ENCODE results near the gene LAG3.

LAG3 gene

DNA sequence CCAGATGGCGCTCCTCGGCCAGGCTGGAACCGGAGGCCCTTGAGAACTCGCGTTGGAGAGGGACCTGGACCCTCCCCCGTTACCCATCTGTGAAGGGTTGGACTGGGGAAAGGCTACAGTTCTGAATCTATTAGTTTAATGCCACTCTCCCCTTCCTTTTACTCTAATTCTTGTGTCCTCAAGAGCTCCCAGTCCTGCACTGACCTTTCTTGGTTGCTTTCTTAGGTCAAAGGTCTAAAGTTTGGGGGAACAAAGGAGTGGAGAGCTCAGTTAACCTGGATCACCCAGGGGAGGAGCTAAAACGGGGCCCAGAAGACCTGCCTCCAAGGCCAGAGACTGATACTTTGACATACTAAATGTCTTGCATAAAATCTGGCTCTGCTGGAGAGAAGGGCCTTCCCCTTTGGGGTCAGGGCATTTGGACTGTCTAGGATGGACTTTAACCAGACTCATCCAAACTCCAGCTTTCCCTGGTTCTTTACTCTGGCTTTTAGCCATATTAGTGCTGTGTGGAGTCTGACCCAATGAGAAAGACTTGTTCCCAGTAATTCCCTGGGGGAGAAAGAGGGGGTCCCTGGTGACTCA is 18.5 kb upstream of the LAG3 start:
- DNase-seq (ENCODE audit: low read depth), result no peak

DNA sequence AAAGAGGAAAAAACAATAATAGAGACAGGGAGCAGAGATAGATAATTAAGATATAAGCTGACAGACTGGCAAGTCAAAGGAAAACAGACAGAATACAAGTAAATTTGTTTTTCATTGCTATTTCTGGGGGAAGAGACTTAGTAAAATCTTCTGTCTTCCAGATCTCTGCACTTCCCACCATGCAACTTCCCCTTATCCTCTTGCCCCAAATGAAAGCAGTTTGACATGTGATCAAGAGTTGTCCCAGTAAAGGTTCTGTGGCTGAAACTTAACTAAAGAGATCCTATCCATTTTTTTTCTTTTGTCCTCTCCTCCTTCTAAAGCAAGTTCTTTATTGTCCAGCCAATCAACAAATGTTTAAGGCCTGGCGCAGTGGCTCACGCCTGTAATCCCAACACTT is 17.9 kb upstream of the LAG3 start:
- DNase-seq (ENCODE audit: low read depth), result no peak

DNA sequence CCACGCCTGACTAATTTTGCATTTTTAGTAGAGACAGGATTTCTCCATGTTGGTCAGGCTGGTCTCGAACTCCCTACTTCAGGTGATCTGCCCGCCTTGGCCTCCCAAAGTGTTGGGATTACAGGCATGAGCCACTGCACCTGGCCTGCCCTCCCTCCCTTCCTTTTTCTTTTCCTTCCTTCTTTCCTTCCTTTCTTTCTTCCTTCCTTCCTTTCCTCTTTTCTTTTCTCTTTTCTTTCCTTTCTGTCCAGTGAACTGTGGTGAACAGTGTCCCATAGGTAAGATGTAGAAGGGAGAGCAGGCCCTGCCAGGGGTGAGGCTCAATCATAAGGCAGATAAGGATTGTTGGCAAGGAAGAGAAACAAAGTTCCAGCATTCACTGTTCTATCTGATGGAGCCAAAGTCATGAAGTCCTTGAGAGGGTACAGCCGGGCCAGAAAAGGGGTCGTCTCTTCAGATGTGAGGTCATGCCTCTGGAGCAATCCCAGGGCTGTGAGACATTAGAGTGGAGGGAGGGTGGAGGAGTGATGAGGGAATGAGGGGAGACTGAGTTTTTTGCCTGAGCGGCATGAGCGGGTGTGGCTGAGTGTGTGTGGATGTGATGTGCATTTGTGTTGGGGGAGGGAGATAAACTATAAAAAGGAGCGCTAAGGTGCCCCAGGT is 15.2 kb upstream of the LAG3 start:
- no peak for DNase-seq (ENCODE audit: low read depth)

DNA sequence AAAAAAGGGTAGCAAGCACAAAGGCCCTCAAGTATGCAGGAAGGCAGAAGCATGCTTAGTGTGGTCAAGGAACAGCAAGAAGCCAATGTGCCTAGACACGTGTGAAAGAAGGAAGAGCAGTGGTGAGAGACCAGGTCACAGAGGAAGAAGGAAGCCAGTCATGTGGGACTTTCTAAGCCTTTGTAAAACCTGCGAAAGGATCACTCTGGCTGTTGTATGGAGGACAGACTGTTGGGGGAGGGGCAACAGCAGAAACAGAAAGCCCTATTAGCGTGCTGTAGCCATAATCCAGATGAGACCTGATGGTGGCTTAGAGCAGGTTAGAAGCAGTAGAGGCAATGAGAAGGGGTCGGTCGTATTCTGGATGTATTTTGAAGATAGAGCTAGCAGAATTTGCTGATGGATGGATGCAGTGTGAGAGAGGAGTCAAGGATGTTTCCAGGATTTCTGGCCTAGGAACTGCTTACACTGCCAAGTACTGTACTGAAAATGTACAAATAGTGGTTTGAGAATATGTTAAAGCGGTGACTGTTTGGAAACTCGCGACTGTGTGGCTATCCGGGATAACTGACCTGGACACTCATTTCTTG is 13.7 kb upstream of the LAG3 start:
- DNase-seq (ENCODE audit: low read depth), result no peak

DNA sequence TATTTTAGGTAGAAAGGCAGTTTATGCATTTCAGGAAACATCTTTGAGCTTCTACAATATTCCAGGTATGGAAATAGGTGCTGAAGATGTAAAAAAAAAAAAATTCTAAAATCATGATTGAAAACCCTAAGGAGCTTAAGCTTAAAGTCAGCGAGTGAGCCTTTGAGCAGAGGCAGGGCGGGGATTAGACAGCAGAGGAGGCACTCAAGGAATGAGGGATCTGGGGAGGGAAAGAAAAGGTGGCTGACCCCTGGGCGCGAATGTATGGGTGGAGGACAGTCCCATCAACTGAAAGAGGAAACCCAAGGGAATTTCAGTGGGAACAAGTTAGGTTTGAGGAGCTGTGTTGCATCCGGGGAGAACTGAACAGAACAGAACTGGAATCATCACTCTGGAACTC is 12.6 kb upstream of the LAG3 start:
- no peak for DNase-seq (ENCODE audit: low read depth)

DNA sequence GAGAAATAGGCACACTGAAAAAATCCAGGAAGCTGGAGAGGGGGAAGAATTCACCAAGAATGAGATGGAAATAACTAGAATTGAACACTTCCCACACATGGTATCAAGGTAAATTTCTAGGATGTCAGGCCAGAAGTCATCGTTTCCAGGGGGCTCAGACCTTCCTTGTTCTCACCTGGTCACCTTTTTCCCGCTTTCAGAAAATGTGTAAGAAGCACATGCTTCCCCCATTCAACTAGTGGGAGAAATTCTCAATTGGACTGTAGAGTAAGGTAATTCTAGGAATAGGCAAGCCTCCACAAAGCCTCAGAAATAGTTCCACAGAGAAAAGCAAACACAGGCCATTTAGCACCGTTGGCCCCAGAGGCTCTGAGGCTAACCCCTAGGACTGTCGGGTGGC is 8.9 kb upstream of the LAG3 start:
- no peak for DNase-seq (ENCODE audit: low read depth)

DNA sequence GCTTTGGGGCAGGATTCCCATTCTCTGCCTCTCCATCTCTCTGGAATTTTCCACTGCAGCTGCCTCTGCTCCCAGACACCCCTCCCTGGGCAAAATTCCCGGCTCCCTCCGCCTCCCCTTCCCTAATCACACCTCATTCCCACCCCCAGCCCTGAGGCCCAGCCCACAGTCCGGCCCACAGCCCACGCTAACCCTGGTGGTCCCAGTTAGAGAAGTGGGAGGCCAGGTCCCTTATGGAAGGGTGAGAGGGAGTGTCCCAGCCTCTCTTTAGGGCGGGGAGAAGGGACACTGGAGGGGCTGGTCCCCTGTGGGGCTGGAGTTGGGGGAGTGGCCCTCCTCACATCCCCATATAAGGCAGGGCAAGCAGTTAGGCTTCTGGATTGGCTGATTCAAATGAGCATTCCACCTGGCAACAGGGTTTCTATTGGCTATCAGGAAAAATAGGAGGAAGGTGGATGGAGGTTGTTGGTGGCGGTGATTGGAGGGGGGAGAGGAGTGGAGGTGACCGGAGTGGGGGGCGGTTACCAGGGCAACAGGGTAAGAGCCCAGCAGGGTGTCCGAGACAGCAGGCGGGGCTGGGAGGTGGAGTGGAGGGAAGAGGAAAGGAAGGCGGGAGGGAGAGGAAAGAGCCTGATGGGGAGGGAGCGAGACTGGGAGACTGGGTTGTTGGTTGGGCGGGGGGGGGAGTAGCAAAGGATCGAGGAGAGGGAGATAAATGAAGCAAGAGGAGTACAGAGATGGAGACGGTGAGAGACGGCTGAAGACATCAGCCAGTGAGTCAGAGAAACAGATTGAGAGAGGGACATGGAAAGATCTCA is 8.1 kb upstream of the LAG3 start:
- peak; percentile 98 for DNase-seq (ENCODE audit: low read depth)

DNA sequence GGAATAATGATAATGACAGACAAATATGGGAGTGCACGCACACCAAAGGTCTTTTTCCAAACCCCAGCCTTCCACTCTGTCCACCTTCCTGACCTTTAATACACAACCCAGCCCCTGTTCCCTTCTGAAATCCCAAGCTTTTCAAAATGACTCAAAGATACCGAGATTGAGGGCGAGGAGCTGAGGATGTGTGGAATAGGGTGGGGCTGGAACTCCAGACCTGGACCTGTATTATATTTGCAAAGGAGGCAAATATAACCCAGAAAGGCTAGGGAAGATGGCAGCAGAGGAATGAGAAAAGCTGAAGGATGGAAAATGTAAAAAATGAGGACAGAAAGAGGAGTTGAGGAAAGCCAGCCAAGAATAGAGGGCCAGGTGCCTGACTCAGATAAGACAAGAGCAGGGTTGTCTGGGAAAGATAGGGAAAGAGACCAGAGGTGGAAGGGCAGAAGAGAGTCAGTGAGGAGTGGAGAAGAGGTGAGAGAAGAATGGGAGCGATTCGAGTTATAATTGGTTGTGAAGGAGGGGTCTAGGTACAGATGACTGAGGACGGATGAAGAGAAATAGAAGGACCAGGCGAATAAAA is 7.2 kb upstream of the LAG3 start:
- DNase-seq (ENCODE audit: low read depth), result no peak

DNA sequence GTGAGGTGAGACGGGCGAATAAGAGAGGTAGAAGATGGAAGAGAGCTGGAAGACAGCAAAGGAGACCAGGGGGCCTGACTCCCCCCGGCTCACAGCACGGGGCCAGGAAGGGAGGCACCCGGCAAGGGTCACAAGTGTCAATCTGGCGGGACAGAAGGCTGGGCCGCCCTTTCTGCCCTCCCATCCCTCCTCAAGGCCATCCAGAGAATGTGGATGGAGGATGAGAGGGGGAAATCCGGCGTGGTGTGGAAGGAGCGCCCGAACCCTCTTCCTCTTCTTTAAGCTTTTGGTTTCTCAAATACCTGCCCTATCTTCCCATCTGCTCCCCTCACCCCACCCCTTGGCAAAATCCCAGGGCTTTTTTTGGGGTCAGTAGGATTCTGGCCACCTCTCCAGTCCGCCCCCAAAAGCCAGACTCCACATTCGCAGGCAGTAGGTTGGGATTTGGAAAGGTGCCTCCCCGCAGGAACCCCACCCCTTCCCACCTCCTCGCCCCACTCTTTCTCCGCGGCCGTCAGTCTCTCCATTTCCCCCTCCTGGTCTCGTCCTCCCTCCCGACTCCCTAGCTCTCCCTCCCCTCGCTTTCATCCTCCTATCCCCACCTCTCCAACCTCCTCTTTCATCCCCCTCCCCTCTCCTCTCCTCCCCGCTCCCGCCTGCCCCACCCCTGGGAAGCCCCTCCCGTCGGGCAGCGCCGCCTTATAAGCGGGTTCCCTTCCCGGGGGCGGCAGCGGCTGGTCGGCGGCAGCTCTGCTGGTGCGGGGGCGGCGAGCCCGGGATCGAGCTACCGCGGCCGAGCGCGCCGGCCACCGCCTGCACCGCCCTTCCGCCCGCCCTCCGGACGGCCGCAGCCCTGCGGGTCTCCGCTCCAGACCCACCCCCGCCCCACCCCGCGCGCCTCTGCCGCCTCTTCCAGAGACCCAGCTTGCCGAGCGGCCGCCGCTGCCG is 6.4 kb upstream of the LAG3 start, which contains the start of gene PTMS:
PTMS (plus strand) TSS at position 730 of the 948 bp plus-strand sequence. CDS start 343 bp downstream, outside the sequence.
- DNase-seq (ENCODE audit: low read depth), result peak; percentile 73

DNA sequence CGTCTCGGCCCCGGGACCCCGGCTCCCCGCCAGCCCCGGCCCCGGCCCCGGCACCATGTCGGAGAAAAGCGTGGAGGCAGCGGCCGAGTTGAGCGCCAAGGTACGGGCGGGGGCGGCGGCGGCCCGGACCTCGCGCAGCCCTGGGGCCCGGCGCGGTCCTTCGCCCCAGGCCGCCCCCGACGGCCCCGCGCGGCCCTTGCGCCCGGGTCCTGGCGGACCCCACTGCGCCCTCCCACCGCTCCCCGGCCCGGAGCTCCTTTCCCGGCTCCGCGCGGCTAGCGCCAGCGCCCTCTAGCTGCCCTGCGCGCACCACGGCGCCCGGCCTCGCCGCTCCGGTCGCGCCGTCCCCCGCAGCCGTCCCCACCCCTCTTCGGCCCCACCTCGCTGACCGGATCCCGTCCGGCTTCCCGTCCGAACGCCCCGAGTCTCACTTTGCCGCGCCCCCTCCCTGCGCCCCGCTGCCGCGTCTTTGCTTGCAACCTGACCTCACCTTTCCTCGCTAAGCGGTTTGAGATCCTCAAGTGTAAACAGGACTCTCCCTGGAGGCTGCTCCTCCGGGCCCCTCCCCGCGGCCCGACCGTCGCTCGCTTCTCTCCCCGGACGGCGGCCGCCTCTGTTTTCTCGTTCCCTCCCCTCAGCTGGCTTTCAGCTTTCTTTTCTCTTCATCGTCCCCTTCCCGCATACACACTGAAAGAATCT is 5.5 kb upstream of the LAG3 start:
- DNase-seq (ENCODE audit: low read depth), result no peak

DNA sequence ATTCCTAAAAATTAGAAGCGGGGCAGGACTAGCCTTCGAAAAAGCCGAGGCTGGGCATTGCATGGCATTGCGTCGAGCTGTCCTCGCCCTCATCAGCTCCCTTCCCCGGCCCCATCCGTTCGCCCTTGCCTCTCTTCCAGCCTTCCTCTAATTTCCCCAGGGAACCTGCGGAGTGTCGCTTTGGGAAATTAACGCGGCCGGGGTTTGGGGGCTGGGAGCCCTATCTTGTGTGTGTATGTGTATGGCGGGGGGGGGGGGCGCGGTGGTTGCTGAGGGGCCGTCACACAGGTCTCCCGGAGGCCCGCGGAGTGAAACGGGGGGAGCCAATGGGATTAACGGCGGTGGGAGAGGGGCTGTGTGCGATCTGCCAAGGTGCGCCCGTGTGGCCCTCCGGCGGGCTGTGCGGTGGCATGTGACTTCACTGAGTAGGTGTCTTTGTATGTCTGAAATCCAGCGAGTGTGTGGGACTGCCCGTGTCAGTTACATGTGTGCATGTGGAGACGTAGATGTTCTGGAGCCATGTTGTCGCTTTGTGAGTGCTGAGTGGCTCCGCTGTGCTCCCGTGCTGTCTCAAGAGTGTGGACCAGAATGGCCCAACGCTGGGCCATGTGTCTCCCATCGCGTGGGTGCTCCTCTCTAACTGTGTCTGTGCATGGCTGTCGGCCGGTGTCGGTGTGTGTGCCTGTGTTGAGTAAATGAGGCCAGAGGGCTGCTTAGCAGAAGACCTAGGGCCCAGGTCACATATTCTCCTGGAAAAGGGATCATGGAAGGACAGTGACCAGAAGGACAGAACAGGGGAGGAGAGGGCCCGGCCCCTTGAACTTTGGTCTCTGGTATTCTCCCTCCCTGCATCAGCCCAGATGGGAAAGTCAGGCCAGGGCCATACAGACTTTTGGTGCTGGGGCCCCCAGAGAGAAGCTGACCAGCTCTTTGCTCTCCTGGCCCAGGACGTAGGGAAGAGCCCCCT is 4.7 kb upstream of the LAG3 start:
- DNase-seq (ENCODE audit: low read depth), result no peak

DNA sequence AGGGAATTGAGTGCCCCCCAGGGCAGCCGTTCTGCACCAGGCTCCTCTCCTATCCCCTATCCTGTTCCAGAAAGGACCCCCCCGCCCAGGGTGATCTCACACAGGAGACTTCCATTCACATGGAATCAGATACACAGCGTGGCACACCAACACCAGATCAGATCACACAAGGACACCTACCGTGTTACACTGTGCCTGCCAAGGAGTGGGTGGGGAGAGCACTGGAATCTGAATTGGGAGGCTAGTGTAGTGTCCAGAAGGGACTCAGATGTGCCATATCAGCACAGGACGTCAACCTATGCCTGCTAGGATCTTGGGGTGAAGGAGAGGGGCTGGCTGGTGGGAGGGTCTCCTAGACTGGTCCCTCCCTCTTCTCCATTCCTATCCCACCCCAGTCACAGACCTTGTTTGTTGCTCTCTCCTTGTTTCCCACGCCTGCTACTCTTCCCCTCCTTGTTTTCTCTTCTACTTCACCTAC is 3.8 kb upstream of the LAG3 start:
- DNase-seq (ENCODE audit: low read depth), result no peak

DNA sequence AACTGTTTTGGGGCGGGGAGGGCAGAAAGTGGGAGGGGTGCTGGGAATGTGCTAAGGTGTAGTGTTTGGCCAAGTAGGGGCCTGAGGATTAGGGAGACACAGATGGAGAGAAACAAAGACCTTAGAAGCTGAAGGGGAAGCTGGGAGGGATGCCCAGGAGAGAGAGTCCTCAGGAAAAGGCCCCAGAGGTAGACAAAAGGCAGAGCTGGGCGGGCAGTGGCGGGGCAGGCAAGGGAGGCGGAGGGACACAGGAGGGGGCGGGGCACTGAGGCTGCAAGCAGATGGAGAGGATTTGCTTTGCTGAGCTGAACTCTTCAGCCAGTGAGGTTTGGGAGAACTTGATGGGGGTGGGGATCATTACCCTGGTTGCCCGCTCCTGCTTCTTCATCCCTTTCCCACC is 3.3 kb upstream of the LAG3 start:
- no peak for DNase-seq (ENCODE audit: low read depth)

DNA sequence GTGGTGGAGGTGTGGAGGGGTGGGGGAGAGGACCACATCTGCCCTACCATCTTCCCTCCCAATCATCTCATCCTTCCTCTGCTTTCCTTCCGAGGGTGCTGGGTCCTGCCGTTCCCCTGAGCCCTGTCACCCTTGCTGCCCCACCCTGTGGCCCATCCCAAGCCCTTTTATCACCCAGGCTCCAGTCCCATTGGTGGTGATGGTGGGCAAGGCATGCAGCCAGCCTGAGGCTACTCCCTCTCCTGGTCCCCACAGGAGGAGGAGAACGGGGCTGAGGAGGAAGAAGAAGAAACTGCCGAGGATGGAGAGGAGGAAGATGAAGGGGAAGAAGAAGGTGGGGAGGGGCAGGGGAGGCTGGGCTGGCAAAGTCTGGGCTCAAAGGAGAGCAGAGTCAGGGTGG is 2.7 kb upstream of the LAG3 start:
- no peak for DNase-seq (ENCODE audit: low read depth)

DNA sequence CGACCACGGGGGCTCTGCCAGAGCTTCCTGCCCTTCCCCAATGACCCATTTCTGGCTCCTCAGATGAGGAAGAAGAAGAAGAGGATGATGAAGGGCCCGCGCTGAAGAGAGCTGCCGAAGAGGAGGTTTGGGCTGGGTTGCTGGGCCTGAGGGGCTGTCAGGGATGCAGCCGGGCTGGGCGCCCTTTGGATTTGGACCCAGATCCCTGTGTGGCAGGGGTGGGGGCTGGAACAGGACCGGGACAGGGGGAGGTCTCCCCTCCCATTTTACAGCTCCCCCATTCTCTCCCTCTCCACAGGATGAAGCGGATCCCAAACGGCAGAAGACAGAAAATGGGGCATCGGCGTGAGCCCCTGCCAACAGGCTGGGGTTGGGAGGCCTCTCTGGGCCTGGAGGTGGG is 2.2 kb upstream of the LAG3 start:
- DNase-seq (ENCODE audit: low read depth), result no peak

DNA sequence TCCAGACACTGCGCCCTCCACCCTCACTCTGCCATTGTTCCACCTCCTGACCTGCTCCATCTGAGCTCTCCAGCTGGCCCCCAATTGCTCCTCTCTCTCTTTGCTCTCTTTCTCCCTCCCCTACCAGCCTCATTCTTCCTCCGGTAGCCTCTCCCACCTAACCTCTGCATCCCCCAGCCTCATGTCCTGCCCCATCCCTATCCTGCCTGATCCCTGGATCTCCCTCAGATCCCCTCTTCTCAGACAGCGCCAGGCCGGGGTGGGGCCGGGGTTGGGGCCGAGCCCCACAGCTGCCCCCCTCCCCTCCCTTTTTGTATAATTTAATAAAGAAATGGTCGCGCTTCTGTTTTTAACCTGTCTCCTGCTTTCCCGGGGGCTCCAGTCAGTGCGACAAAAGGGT is 1.7 kb upstream of the LAG3 start:
- no peak for DNase-seq (ENCODE audit: low read depth)

DNA sequence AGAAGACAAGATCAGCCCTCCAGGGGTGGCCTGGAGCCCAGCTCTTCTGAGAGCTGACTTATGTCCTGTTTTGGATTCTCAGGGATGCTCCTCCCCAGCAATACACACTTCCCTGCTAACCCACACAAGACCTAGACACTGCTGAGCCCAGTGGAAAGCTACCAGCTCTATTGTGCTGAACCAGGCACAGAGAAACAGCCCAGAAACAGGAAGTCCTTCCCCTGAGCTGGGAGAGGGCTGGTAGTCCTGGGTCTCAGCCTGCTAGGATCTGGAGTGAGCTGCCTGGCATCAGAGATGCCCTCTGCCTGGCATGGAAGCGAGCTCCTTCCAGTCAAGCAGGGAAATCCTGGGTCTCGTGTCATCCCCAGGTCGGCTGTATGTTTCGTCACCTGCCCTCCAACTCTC is 1.2 kb upstream of the LAG3 start:
- no peak for DNase-seq (ENCODE audit: low read depth)

DNA sequence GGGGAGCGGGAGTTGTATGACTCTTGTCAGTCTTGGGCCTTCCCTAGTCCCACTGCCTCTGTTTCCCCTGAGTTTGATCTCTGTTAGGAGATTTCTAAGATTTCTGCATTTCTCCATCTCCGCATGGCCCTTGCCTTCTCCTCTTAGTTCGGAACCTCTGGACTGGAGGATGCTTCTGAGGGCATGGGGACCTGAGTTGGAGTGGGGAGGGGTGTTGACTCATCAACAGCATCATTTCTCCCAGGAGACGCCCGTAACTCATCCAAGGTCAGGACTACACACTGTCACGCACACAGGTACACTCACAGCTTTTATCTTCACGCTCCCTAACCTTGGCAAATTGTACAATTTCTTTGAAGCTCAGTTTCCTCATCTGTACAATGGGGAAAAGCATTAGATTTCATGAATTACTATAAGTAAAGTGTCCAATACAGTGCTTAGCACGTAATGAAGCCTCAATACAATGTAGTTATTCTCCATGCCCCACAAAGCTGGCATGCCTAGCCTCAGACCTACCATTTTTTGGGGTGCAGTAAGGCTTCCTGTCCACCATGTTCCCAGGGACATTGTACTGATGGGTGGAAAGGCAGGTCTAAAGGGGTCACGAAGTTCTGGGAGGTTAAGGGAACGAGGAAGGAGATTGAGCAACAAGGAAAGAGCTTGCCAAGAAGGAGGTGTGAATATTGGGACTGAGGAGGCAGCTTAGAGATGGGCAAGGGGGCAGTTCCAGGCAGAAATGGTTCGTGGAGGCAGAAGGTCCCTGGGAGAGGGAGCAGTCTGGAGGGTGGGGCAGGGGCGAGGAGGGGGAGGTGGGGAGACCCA is 600 bp upstream of the LAG3 start:
- no peak for DNase-seq (ENCODE audit: low read depth)
